M059J (cell line): ENCODE results near the gene KLHL29. TPM values are rescaled to one million over a fixed set of nuclear protein-coding genes. Genes with fewer than 3 reads are reported as not detected.

Source experiments
- DNase-seq: peaks from one replicate; pipeline ENCODE4 v3.0.0-alpha.2; 2012; ENCODE audit warnings: low read depth
- total RNA-seq: library from RNA; depleted of rRNA; stranded (reverse); fragments of >200 nt; shearing (Covaris generic); gene quantifications from 2 replicates; pipeline ENCODE4 v1.2.3, GENCODE V29; 2014

Gene KLHL29
- total RNA-seq, 1 experiment from 2014 or later = 0.67 TPM

DNA sequence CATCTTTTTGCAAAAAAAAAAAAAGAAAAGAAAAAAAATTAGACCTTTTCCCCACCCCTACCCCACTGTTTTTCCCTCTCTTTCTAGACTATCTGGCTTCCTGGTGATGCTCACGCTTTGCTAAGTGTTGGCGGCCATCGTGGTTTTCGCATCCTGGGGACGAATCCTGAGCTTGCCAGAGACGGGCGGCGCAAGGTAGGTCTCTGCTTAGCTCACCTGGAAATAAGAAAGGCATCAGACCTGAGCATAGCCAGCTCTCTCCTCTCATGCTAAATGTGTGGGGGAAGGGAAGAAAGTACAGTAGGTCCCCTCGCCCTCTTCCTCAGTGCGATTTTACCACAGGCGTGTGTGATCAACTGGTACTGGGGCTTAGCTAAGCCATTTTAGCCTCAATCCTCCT, 90.5 kb downstream of the KLHL29 start:
- DNase-seq = no peak

DNA sequence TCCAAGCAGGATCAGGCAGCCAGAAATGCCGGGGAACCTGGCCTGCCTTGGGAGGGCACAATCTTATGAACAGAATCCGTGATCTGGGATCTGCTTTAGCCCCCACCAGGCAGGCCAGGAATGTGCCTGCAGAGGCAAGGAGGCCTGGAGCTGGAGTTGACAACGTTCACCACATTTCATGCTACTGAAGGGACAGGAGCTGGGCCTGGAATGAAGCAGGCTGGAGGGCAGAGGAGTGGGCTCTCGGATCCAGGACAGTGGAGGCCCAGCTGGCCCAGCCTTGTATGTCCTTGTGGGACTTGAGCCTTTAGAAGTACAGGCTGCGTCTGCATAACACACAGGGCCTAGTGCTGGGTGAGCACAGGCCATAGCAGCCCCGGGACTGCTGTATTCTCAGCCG, 91.8 kb downstream of the KLHL29 start:
- DNase-seq = no peak

DNA sequence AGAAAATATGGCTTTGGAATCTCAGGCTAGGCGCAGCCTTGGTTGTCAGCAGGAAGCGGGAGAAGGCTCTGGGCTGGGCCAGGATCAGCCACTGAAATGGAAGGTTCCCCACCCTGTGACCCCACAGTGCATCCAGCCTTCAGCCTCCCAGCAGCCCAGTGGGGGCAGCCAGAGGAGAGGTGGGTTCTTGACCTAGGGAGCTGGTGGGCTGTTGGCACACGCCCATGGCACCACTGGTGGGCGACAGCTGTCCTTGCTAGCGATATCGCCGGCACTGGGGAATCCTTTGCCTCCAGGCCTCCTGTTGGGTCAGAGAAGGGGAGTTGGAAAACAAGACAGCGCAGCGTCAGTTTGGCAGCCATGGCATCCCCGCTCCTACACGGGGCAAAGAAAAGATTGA, 92.4 kb downstream of the KLHL29 start:
- no peak for DNase-seq

DNA sequence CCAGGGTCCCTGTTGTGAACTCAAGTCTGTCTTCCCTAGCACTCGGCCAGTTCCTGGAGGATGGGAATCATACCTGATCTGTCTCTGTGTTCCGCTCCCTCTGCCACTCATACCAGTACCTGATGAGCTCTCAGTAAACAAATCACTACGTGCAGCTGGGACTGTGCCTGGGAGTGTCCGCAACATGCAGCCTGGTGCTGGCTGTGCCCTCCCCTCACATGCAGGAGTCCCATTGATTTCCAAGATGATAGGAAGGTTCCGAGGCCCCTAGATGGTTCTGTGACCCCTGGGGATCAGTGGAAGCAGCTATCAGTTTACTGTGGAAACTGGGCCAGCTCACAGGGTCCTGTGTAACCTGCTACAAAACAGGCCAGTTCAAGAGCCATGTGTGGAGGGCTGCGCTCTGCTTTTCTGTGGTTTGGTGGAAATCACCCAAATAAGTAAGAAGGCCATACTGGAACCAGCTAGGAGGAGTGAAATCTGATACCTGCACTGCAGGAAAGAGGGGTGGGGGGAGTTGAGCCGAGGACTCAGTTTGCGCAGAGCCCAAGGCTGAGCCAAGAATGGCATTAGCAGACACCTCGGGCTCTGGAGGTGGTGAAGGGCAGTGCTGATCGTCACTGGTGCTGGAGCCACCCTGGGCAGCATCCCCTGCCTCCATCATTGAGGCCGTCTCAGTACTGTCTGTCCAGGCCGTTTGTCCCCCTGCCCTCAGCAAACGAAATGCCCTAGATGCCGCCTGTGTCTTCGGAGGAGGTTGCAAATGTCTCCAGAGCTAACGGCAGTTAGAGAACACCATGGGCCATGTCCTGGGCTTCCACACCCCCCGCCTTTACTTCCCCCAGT, 93.3 kb downstream of the KLHL29 start:
- DNase-seq = no peak

DNA sequence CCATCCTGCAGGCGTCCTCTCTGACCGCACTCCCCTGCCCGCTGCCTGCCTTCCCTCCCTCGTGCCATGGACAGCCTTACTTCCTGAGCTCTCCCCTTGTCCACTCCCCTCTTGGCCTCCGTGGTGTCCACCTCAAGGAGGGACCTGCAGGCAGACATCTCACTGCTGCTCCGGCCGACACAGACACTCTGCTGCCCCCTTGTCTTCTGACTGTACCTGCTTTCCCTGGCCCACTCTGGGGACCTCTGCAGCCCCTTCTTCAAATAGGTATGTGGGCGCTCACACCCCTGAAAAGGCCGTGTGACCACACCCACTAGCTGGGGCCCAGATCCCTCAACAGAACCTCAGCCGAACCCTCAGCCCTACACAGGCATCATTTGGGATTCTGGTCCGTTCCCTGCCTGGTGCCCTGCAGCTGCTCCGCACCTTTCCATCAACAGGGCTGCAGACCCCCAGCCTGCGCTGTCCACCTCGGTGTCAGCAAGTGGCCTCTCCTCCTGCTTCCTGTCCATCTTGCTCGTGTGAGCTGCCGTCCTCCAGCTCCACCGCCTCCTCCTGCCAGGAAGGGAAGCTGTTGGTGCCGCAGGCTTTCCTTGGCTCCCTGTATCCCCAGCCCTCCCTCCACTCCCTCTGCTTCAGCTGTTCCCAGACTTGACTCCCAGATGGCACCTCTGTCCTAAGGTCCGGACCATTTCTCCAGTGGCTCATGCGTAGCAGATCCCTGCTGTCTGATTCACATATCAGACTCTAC, 94.1 kb downstream of the KLHL29 start:
- DNase-seq = no peak

DNA sequence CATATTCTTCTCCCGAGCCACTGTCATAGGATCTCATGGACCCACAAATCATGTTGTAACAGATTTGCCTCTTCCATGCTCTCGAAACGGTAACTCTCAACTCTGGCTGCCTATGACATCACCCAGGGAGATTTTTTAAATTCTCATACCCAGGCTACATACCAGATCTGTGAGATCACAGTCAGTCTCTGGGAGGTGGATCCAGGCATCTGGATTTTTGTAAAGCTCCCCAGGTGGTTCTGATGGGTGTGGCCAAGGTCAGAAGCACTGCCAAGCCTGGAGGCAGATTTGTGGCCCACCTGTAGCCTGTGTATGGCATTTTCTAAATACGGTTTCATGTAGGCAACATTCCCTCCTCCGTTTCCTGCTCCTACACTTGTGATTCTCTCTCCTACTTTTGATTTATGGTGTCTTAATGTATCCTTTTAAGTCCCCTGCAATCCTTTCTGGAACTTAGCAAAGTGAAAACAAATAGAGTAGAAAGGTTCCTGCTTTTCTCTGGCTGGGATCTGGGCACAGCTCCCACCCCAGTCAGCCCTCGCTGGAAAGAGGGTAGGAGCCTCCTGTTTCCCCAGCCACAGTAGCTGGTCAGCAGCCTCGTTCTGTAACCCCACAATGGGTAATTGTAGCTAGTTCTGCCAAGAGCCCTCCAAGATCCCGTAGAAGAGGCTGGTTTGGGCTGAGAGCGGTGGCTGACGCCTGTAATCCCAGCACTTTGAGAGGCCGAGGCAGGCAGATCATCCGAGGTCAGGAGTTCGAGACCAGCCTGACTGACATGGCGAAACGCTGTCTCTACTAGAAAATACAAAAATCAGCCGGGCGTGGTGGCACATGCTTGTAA, 96.2 kb downstream of the KLHL29 start:
- peak; percentile 76 for DNase-seq

DNA sequence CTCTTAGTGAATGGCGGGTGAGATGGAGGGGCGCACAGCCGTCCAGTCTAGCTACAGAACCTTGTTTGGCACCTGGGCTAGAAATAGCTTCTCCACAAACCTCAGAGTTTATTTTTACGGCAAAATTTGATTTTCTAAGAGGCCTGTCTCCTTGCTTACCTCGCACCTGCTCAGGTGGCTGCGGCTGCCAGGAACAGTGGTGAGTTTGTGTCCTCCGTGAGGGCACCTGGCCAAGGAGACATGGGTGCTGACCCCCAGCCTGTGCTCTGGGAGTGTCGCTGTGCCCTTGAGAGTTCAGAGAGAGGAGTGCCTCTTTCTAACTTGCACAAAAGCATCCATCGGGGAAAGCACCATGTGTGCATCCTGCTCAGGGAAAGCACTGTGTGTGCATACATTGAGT, 97.2 kb downstream of the KLHL29 start:
- DNase-seq = no peak

DNA sequence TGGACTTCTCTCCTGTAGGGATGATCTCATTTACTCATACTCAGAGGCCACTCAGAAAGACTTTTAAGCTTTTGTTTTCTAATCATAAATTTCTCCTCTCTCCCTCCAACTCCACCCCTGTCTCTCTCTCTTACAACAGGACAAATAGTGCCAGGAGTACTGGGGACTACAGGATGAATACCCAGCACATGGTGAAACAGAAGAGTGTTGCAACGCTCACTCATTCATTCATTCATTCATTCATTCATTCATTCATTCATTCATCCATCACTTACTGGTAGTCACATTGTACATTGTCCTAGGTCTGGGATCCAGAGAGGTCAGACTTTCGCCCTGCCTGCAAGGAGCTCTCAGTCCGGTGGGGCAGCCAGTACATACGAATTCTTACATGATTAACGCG, 97.6 kb downstream of the KLHL29 start:
- no peak for DNase-seq

DNA sequence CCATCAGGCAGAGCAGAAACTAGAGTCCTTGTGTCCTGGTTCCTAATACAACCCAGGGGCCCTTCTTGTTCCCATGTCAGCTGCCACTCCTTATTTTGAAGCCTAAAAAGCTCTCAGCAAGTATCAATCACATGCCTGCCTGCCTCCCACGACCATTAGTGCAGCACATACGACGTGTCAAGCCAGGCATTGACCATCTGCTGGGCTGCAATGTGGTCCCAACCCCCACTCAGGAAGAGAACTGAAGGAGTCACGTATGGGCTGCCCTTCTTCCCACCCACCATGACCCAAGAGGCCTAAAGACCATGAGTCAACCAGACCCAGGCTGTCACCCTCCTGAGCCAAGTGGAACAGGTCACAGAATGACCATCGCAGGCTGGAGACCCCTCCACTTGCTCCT, 98.8 kb downstream of the KLHL29 start:
- no peak for DNase-seq

DNA sequence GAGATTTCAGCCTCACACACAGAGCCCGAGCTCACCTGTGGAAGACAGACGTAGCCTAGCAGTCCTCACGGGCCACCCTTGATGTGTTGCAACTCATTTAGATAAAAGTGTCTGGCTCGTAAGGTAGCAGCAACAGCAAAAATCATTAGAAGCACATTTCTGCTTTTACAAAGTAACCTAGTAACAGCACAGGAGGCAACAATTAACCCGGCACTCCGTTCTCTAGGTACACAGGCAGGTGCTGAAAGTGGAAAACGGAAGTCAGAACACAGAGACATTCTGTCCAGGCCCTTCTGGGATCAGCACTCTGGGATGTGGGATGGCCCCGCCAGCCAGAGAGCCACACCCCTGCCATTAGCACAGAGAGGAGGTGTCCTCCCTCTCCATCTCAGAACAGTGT, 99.3 kb downstream of the KLHL29 start:
- no peak for DNase-seq

DNA sequence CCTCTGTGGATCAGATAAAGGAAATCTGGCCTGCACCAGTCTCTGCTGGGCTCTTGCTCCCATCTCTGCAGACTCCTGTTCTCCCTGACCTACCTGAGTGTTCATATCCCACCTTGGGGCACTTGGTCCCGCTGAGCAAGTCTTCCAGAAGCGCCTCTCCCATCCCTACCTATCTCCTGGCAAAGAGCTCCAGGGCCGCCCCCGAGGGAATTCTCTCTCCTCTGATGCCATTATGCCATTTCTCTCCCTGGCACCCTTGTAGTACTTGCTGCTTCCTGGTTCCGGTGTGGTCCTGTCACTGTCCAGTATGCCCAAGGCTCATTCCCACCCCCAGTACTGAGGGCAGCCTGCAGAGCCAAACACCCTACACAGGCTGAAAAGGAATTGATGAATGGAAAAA, 99.8 kb downstream of the KLHL29 start:
- DNase-seq = no peak

DNA sequence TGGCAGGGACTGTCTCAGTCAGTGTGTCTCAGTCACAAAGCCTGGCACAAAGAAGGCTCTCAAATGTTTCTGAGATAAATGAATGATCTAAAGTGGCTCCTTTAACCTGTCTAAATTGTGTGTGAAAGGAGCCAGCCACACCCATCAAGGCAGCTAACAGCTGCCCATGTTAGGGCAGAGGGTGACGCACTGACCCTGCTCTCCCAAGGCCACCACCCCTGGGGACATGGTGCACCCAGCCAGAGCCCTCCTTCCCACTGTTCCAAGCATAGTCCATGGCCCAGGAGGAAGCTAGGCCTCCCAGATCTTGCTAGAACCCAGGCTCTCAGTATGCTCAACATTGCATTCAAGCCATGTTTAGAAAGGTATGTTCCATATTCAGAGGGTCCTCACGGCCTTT, 100.3 kb downstream of the KLHL29 start:
- DNase-seq = no peak

DNA sequence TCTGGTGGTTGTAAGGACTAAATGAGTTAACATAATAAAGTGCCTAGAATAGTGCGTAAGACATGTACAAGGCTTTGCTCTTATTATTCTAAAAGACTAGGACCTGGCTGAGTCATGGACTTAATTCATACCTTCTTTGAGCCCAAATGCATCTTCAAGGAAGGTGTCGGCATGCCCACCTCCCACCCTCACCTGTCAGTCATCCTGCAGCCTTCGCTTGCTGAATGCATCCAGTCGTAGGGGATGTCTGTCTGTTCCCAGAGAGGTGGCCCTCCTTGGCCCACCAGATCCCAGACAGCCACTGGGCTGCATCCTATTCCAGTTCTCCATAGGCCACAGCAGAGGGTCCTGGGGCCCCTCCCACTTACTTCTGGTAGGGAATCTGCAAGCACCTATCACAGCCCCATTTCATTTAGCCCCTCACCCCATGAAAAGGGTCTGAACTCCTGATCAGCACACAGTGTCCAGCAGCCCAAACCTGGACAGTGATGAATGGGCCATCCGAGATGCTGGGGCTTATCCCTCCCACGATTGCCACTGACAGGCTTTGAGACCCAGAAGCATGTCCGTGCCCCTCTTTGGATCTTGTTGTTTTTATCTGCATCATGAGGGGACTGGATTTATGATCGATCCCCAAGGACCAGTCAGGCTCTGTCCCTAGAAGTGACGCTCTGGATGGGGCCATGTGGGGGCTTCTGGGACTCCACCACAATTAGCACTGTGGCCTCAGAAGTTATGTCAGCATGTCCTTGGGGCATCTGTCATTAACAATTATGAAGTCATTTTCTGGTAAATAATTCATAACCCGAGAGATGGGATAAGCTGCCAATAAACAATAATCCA, 101.1 kb downstream of the KLHL29 start:
- no peak for DNase-seq

DNA sequence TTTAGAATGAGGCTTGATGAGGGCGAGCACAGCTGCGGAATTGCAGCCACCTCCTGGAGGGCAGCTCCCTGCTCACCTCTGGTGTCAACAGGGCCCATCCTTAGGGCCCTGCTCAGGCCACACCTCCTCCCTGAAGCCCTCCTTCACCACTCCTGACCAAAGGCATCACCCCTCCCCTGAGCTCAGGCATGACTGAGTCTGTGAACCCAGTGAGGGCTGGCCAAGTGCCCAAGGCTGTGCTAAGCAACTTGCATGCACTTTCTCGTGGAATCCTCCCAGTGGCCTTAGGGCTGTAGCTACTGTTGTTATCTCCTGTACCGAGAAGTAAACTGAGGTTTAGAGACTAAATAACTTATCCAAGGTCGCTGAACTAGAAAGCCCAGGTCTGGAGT, 101.7 kb downstream of the KLHL29 start:
- peak; percentile 17 for DNase-seq

DNA sequence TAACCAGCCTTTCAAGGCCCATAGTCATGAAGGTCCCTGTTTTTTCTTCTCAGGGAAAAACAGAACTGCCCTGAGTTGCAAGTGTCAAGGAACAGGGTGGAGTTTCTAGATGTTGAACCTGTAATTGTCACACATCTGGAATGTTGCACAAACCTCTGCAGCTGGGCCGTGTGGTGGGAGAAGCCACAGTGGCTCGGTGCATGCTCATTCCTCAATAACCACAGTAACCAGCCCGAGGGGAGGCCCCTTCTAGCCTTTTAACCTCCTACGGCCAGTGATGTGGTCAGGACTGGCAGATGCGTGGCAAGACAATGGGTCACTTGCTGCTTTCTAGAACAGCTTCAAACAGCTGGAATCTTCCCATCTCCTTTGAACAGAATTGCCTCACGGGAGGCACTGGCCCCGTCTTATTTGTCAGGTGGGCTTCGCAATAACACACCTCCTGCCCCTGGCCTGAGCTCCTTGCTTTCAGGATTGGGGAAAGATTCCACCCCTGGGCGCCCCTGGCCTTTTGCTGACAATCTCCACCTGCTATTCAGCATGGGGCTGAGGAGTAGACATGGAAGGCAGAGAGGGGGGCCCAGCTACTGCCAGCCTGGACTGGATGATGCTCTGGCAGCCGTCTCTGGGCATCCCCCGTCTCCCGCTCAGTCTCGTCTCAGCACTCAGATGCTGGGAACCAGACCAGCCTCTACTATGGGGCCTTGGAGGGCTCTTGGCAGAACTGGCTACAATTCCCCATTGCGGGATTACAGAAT, 102.9 kb downstream of the KLHL29 start:
- peak; percentile 76 for DNase-seq

DNA sequence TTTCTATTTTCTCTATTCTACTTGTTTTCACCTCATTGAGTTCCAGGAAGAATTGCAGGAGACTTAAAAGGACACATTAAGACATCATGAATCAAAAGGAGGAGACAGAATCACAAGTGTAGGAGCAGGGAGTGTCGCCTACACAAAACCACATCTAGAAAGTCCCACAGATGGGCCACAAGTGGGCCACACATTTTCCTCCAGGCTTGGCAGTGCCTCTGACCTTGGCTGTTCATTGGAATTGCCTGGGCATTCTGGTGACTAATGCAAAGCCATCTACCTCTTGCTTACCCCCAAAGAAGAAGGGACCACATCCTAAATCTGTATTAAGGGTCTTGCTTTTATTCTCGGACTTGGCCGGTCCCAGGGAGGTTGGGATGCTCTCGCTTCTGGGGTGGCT, 103.6 kb downstream of the KLHL29 start:
- DNase-seq = no peak

DNA sequence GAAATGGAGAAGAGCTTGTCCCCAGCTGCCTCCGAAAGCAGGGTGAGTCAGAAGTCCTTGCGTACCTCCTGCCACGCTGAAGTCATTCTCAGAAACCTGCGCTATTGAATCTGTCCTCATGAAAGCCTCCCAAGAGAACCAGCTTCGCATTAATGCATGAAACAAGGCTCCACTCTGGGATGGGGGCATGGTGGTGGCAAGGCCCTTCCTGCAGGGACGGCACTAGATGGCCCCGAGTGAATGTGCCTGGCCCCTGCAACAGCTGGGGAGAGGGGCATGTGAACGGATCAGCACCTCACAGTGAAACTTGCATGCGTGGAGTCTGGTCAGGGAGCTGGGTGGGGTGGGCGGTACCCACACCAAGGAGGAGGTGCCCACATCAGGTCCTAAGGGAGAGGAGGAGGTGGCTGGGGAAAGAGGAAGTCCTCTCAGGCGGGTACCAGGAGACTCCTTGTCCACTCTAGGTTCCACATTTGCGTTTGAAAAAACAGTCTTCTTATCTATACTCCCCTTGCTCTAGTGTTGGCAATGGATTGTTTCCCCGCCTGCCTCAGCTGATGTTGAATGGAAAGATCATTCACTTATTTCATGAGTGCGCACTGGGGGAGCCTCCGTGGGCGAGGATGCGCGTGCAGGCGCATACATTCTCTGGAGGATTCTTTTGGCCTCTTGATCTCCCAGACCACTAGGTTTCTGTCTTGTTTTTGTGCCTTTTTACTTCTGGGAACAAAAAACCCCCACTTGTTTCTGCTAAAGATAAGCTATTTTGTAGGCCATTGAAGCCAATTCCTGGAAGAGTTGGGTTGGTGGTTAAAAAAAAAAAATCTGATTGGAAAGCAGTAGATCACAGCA, 104.7 kb downstream of the KLHL29 start:
- no peak for DNase-seq

DNA sequence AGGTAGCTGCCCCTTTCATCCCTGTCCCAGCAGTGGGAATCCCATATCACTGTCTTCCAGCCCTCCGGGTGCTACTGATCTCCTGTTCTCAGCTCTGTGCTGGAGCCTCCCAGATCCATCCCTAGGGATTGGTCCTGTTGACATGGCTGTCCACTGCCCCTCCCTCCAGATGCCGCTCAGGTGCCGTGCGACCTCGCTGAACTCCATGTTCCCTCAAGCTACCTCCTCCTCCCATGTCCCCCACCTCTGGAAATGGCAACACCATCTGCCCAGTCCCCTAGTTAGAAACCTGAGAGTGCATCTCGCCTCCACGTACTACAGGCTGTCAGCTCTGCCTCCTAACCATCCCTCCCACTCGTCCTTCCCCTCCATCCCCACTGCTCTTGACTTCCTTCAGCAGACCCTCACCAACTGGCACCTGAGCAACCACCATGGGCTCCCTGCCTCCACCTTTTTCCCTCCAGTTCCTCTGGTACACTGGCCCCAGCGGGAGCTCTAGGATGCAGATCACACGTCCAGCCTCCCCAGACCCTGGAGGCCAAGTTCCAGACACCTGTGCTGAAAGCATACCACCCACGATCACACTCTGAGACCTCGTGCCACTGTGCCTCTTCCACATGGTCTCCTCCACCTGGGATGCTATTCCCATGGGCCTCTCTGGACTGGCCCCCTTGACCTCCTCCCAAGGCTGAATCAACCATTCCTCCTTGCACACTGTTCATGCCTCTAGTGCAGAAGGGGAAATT, 106.8 kb downstream of the KLHL29 start:
- DNase-seq = no peak

DNA sequence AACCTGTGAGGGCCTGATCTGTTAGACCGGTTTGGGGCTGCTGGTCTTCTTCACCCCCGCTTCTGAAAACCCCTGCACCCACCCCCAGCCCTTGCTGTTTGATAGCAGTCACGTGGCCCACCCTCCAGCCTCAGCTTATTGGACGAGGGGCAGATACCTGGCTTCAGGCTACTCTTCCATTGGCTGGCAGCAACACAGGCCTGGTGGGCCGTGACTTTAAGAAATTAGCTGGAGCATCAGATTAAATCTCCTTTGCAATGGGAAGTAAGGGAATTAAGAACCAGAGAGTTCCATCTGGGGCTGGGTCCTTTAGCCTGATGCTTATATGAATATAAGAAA, 107.3 kb downstream of the KLHL29 start:
- no peak for DNase-seq
